Tibial nerve (tissue), 3 donors: ENCODE data around the gene SMIM43.

Experiments used
- POLR2A ChIP-seq, 2 donors: fragments of 450-650 bp; IDR thresholded peaks; one replicate each; pipeline ENCODE4 v1.6.1; 2017; ENCODE audit warnings: antibody characterized with exemption in 2 of 2, mild to moderate bottlenecking in 2 of 2, moderate library complexity in 2 of 2
- TF ChIP-seq, protein P1 (sequence below), 5 experiments: fragments of 200-600 bp in 3 of 5; fragments of 450-650 bp in 2 of 5; sonication (generic) in 3 of 5; IDR thresholded peaks; one replicate each; pipeline ENCODE4 v1.5.1; 2016 to 2019; ENCODE audit warnings: antibody characterized with exemption in 5 of 5, mild to moderate bottlenecking in 3 of 5, moderate library complexity in 2 of 5

DNA sequence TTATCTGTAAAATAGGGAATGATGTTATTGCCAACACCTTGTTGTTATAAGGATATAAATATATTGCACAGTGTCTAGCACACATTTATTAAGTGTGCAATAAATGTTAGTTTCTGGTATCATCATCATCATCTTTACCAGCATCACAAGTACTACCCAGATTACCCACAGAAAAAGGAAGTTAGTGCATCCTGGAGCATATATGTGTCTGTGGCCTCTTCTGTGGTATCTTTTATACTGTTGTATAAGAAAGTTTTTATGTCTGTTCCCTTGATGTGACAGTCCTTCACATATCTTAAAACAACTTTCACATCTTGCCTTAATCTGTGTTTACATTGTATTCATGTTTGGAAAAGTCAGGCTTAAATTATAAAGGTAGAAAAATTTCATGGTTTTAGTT, 46.2 kb upstream of the SMIM43 start:
- TF ChIP-seq, protein P1, sequence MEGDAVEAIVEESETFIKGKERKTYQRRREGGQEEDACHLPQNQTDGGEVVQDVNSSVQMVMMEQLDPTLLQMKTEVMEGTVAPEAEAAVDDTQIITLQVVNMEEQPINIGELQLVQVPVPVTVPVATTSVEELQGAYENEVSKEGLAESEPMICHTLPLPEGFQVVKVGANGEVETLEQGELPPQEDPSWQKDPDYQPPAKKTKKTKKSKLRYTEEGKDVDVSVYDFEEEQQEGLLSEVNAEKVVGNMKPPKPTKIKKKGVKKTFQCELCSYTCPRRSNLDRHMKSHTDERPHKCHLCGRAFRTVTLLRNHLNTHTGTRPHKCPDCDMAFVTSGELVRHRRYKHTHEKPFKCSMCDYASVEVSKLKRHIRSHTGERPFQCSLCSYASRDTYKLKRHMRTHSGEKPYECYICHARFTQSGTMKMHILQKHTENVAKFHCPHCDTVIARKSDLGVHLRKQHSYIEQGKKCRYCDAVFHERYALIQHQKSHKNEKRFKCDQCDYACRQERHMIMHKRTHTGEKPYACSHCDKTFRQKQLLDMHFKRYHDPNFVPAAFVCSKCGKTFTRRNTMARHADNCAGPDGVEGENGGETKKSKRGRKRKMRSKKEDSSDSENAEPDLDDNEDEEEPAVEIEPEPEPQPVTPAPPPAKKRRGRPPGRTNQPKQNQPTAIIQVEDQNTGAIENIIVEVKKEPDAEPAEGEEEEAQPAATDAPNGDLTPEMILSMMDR (IDR thresholded peaks at IDR 0.05) = no peak
- TF ChIP-seq POLR2A (IDR thresholded peaks at IDR 0.05) = no peak
